ENCODE data around the gene EVI5L.
"Not testable (repeated sequence)": the region's sequence is repeated elsewhere in the genome, so short reads cannot be mapped to it uniquely, and the experiment has no call there.

EVI5L gene

GRCh38 chr19:7848779-7849457 lies 18.9 kb downstream of the EVI5L start:
- DNase-seq, result no peak

GRCh38 chr19:7849631-7849999 lies 19.6 kb downstream of the EVI5L start:
- no peak for DNase-seq

- peak; percentile 47 for DNase-seq
Observed at GRCh38 chr19:7850000-7850813, 20.2 kb downstream of the EVI5L start.

- no peak for DNase-seq
Observed at GRCh38 chr19:7850945-7851622, 21.1 kb downstream of the EVI5L start.

- DNase-seq, result peak; percentile 45
Observed at GRCh38 chr19:7851623-7852500, 21.8 kb downstream of the EVI5L start.

- DNase-seq, result peak; percentile 88
Observed at GRCh38 chr19:7852851-7853769, 23.1 kb downstream of the EVI5L start.

GRCh38 chr19:7853770-7854128 lies 23.7 kb downstream of the EVI5L start:
- no peak for DNase-seq

GRCh38 chr19:7855426-7856108 lies 25.5 kb downstream of the EVI5L start:
- no peak for DNase-seq

- no peak for DNase-seq
Observed at GRCh38 chr19:7856109-7856591, 26.1 kb downstream of the EVI5L start.

- no peak for DNase-seq
Observed at GRCh38 chr19:7856679-7857663, 27.0 kb downstream of the EVI5L start.

GRCh38 chr19:7857727-7858108 lies 27.7 kb downstream of the EVI5L start:
- no peak for DNase-seq

- DNase-seq, result no peak
Observed at GRCh38 chr19:7858109-7858770, 28.2 kb downstream of the EVI5L start.

- DNase-seq, result not testable (repeated sequence)
Observed at GRCh38 chr19:7859087-7859486, 29.1 kb downstream of the EVI5L start.

- no peak for DNase-seq
Observed at GRCh38 chr19:7859831-7860713, 30.1 kb downstream of the EVI5L start.

GRCh38 chr19:7860714-7861618 lies 30.9 kb downstream of the EVI5L start:
- DNase-seq, result no peak

GRCh38 chr19:7861619-7862412 lies 31.8 kb downstream of the EVI5L start:
- no peak for DNase-seq

Data from activated effector memory CD4-positive, alpha-beta T cell treated with anti-CD3 and anti-CD28 coated beads, Interleukin-2, amount 50 U/mL, for 16 hours (primary cell).